SK-N-MC (cell line): ENCODE measurements around the gene CSNK1A1.
A peak's percentile ranks its signal among the peaks of the same experiment; 100 is the strongest.
"Not testable (repeated sequence)": the region's sequence is repeated elsewhere in the genome, so short reads cannot be mapped to it uniquely, and the experiment has no call there.

Experiments
- DNase-seq: peaks from one replicate; pipeline ENCODE4 v3.0.0-alpha.2; 2011; ENCODE audit warnings: low read depth, low spot score
- H3K27ac ChIP-seq: fragments of 200-600 bp; sonication (generic); 2 replicates; pipeline ENCODE4 v1.5.1; 2016; ENCODE audit warnings: mixed run types
- H3K36me3 ChIP-seq: fragments of 200-600 bp; sonication (generic); 2 replicates; pipeline ENCODE4 v1.6.1; 2017; ENCODE audit warnings: antibody characterized with exemption, low read length, mixed read lengths; ENCODE audit not compliant: insufficient read depth
- H3K4me3 ChIP-seq: fragments of 200-600 bp; sonication (generic); 2 replicates; pipeline ENCODE4 v1.5.1; 2016
- H3K9ac ChIP-seq: fragments of 200-600 bp; sonication (generic); 2 replicates; pipeline ENCODE4 v1.8.0; 2017; ENCODE audit warnings: mixed run types, mixed read lengths; ENCODE audit not compliant: insufficient read length
- H3K9me3 ChIP-seq: fragments of 200-600 bp; sonication (generic); 2 replicates; pipeline ENCODE4 v1.6.1; 2017; ENCODE audit warnings: low read depth, mild to moderate bottlenecking, antibody characterized with exemption, low read length, moderate library complexity, mixed read lengths
- EZH2 ChIP-seq: fragments of 200-600 bp; sonication (generic); IDR thresholded peaks from one replicate; pipeline ENCODE4 v1.6.1; 2017; ENCODE audit warnings: antibody characterized with exemption
- FOXP2 ChIP-seq: optimal IDR thresholded peaks from 2 replicates; pipeline ENCODE3; 2011; ENCODE audit warnings: mild to moderate bottlenecking, moderate library complexity; ENCODE audit not compliant: insufficient read depth; ENCODE audit errors: extremely low read length, control extremely low read depth
- POLR2AphosphoS5 ChIP-seq: IDR thresholded peaks from 2 replicates; pipeline ENCODE4 v1.6.1; 2012; ENCODE audit warnings: mild to moderate bottlenecking, low read depth, low read length, borderline replicate concordance

CSNK1A1 gene

DNA sequence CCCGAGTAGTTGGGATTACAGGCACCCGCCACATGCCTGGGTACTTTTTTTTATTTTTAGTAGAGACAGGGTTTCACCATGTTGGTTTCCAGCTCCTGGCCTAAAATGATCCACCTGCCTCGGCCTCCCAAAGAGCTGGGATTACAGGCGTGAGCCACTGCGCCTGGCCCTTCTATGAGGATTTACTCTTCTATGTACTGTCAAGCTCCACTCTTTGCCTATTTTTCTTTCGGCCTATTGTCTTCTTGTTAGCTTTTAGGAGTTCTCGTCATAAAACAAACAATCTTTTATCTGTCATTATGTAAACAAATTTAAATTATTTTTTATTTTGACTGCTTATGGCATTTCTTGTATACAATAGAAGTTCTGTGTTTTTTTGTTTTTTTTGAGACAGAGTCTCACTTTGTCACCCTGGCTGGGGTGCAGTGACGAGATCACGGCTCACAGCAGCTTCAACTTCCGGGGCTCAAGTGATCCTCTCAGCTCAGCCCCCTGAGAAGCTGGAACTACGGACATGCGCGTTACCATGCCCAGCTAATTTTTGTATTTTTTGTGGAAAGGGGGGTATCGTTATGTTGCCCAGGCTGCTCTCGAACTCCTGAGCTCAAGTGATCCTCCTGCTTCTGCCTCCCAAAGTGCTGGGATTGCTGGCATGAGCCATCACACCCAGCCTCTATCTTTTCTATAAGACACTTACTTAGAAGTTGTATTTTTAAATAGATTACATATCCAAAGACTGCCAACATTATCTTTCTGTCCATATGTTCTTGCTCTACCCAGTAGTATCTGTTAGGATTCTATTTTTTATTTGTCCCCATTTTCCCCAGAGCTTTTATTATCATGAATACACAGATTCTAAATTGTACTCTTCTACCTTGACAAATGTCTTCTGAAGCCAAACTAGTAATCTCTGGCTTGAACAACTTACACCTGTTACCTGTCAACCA, 29.2 kb downstream of the CSNK1A1 start:
- no peak for TF ChIP-seq EZH2
- no peak for TF ChIP-seq POLR2AphosphoS5
- TF ChIP-seq FOXP2: no peak
- H3K36me3 ChIP-seq: peaks cover 77% of the 10 kb centered on the region
- no peak for DNase-seq
- no peak overlapping the region for H3K9ac ChIP-seq
- no peak overlapping the region for H3K27ac ChIP-seq
- H3K9me3 ChIP-seq: no peaks in the 10 kb centered on the region
- no peak overlapping the region for H3K4me3 ChIP-seq

DNA sequence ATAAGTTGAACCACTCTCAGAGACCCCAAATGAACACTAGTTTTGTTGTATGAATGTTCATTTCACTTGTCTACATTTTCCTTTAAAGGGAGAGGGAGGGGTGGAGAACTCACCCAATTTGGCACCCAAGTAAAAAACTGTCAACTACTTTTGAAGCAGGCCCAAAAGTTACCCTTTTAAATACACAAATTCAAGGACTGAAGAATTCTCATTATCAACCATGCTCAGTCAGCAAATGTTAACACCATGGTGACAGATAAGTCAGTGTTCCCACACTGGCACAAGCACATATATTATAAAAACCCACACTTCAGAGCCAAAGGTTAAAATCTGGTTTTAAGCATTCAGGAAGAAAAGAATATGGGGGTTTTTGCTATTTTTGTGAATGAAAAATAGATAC, 31.6 kb downstream of the CSNK1A1 start:
- DNase-seq: no peak
- no peak for TF ChIP-seq FOXP2
- TF ChIP-seq POLR2AphosphoS5: no peak
- TF ChIP-seq EZH2: no peak
- Histone ChIP-seq H3K9me3 (no peaks in the 10 kb centered on the region), H3K36me3 (peaks cover 83% of the 10 kb centered on the region), H3K9ac (no peak overlapping the region), H3K4me3 (no peak overlapping the region), H3K27ac (peak overlapping the region; percentile 55)

DNA sequence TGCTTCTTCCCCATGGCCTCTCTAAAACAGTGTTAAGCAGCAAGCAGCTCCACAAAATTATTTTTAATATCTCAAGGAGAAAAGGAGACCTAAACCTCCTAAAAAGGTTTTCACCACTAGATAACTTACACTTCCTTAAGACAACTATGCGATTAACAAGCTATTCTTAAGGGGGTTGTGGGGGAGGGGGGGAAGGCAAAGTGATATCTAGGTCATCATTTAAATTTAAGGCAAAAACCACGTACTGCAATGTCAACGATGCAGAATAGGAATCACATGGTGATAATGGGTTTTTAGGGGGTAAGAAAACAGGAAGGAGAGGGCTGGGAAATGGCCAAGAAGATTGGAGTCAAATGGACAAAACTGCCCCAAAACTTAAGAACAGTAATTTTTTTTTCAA, 32.6 kb downstream of the CSNK1A1 start:
- TF ChIP-seq EZH2: no peak
- H3K36me3 ChIP-seq: peaks cover 78% of the 10 kb centered on the region
- H3K27ac ChIP-seq: no peak overlapping the region
- no peaks in the 10 kb centered on the region for H3K9me3 ChIP-seq
- H3K9ac ChIP-seq: no peak overlapping the region
- H3K4me3 ChIP-seq: no peak overlapping the region
- no peak for DNase-seq

DNA sequence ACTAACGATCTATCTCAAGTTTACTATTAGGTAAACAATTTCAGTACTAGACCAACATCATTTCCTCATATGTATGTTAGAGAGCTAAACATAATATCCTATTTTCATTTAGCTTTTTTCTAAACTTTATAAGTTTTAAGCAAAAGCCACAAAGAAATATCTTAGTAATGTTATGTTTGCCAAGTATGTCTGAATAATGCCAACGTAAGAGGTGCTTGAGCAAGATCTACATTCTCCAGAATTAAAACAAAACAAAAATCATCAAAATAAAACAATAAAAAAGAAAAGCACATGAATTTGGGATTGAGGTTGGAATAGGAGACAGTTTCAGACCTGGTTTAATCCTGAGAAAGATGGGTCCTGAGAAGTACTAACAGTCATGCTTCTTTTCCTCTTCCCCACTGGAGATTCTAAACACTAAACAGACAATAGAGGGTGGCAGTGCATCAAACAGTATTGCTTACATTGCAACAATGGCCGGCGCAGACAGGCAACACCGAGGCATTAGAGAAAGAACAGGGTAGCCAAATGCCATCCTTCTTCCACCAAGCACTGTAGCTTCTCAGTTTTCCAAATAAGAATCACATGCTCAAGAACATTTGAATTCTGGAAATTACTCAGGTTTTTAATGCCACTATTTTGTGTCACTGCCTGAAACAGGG, 33.6 kb downstream of the CSNK1A1 start:
- DNase-seq: no peak
- peaks cover 78% of the 10 kb centered on the region for H3K36me3 ChIP-seq
- H3K9me3 ChIP-seq: no peaks in the 10 kb centered on the region
- TF ChIP-seq POLR2AphosphoS5: no peak
- TF ChIP-seq EZH2: no peak
- no peak for TF ChIP-seq FOXP2
- no peak overlapping the region for H3K27ac ChIP-seq
- no peak overlapping the region for H3K4me3 ChIP-seq
- no peak overlapping the region for H3K9ac ChIP-seq

DNA sequence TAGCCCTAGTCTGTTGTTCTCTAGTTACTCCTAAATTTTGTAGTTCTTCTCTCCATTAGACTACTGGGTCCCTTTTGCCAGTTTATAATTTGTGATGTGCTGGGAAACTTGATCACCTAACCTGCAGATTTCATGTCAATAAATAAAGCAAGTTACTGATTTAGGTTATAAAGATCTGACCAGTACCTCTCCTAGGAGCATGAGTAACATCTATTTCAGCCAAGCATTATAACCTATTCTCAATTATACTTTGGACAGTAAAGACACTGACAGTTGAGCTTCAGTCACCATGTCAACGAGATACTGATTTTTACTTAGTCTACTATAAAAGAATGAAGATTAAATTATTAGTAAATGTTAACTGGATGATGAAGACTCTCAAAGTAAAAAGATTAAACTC, 36.7 kb downstream of the CSNK1A1 start:
- Histone ChIP-seq H3K9me3 (no peaks in the 10 kb centered on the region), H3K9ac (no peak overlapping the region), H3K27ac (0 out of 2 replicates have a peak overlapping the region, but pooled peaks have one; percentile 0), H3K4me3 (no peak overlapping the region), H3K36me3 (peaks cover 81% of the 10 kb centered on the region)
- DNase-seq: no peak
- TF ChIP-seq EZH2 (no peak), FOXP2 (no peak), POLR2AphosphoS5 (no peak)

DNA sequence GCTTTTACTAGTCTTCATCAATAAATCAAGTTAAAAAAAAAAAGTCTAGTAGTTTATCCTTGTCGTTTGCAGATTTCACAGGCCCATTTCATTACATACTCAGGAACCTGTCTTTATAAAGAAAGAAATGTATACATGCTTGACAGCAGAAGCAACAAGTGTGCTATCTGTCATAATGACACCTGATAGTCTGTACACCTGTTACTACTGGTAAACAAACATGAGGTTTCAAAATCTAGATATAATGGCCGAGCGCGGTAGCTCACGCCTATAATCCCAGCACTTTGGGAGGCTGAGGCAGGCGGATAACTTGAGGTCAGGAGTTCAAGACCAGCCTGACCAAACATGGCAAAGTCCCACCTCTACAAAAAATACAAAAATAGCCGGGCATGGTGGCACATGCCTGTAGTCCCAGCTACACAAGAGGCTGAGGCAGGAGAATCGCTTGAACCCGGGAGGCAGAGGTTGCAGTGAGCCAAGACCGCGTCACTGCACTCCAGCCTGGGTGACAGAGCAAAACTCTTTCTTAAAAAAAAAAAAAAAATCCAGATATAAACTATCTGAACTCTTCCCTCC, 37.8 kb downstream of the CSNK1A1 start:
- not testable (repeated sequence) for H3K27ac ChIP-seq, H3K9me3 ChIP-seq, H3K9ac ChIP-seq, DNase-seq, H3K4me3 ChIP-seq
- peaks cover 82% of the 10 kb centered on the region for H3K36me3 ChIP-seq

DNA sequence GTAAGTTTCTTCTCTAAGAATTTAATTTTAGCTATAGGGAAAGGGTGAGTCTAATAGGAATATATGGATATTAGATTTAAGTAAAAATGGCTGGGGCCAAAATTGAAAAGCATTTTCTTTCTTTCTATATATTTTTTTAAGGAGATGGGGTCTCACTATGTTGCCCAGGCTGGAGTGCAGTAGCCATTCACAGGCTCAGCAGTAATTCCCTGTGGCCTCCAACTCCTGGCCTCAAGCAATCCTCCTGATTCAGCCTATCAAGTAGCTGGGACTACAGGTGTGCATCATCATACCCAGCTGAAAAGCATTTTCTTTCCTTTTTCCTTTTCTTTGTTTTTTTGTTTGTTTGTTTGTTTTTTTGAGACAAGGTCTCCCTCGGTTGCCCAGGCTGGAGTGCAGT, 41.1 kb downstream of the CSNK1A1 start:
- H3K4me3 ChIP-seq: no peak overlapping the region
- no peak overlapping the region for H3K9ac ChIP-seq
- no peak for TF ChIP-seq EZH2
- no peak for TF ChIP-seq POLR2AphosphoS5
- no peak for TF ChIP-seq FOXP2
- no peak for DNase-seq
- H3K27ac ChIP-seq: no peak overlapping the region
- no peaks in the 10 kb centered on the region for H3K9me3 ChIP-seq
- peaks cover 90% of the 10 kb centered on the region for H3K36me3 ChIP-seq

DNA sequence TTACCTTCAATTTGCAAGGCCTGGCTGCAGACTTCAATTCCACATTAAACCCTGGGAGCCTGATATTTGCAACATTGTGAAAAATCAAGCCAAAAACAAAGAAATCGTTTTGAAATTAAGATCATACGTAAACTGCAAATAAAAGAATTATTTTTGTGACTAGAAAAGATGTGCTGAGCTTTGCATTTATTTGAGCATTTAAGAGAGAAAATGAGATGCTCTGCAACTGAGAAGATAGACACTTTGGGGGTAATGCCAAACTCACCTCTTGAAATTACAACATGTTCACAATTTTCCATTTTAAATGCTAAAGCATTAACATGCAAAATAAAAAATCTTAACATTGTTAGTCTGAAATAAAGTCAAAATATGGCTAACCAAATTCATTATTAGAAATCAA, 46.6 kb downstream of the CSNK1A1 start:
- TF ChIP-seq FOXP2: no peak
- no peak for TF ChIP-seq POLR2AphosphoS5
- TF ChIP-seq EZH2: no peak
- H3K9me3 ChIP-seq: no peaks in the 10 kb centered on the region
- DNase-seq: no peak
- no peak overlapping the region for H3K9ac ChIP-seq
- H3K4me3 ChIP-seq: no peak overlapping the region
- no peak overlapping the region for H3K27ac ChIP-seq
- H3K36me3 ChIP-seq: peaks cover 94% of the 10 kb centered on the region

DNA sequence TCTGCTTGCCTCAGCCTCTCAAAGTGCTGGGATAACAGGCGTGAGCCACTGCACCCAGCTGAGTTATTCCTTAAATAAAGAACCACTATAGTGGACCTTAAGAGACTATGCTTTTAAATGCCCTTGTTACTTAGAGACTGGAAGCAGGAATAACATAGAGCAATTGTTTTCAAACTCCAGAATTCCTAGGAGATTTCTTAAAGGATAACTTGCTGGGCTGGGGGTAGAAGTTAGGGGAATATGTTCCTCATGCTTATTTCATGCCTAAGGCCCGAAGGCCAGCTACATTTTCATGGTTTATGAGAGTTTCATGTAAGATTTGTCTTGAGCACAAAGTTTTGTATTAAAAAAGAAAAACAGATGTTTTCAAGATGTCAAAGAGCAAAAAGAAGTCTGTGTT, 48.2 kb downstream of the CSNK1A1 start:
- Histone ChIP-seq H3K9me3 (no peaks in the 10 kb centered on the region), H3K27ac (no peak overlapping the region), H3K36me3 (peaks cover 95% of the 10 kb centered on the region), H3K4me3 (no peak overlapping the region), H3K9ac (no peak overlapping the region)
- DNase-seq: no peak
- TF ChIP-seq FOXP2 (no peak), EZH2 (no peak), POLR2AphosphoS5 (no peak)
